ENCODE results near the gene MSH2.

MSH2 gene

GRCh38 chr2:47519604-47520301 is 116.8 kb downstream of the MSH2 start:
- intact Hi-C loops (cut with DNase I) = loop anchor here (10.0 kb wide), 1 partner anchor 245 kb away; no protein-coding TSS in a partner anchor

GRCh38 chr2:47520302-47520630 is 117.3 kb downstream of the MSH2 start:
- intact Hi-C loops (cut with DNase I) = loop anchor here (10.0 kb wide), 1 partner anchor 245 kb away; no protein-coding TSS in a partner anchor
- peak in 6 of 42 donors; percentile 16 to 49 (median 22) for DNase-seq

More at GRCh38 chr2:47519604-47520301, 116.8 kb downstream of the MSH2 start:
- DNase-seq = peak in 7 of 42 donors; percentile 15 to 44 (median 24)

- intact Hi-C loops (cut with DNase I) = loop anchor here (10.0 kb wide), 1 partner anchor 244 kb away; no protein-coding TSS in a partner anchor
- DNase-seq = peak; percentile 49 to 90 (median 75)
Measured at GRCh38 chr2:47520825-47521665, 118.1 kb downstream of the MSH2 start.

- intact Hi-C loops (cut with DNase I) = loop anchor here (10.0 kb wide), 1 partner anchor 243 kb away; no protein-coding TSS in a partner anchor
- no peak for DNase-seq
Measured at GRCh38 chr2:47521666-47522285, 118.8 kb downstream of the MSH2 start.

- no peak for DNase-seq
- intact Hi-C loops (cut with DNase I) = loop anchor here (10.0 kb wide), 1 partner anchor 240 kb away; no protein-coding TSS in a partner anchor
Measured at GRCh38 chr2:47525167-47525566, 122.2 kb downstream of the MSH2 start.

GRCh38 chr2:47528455-47528854 is 125.5 kb downstream of the MSH2 start:
- intact Hi-C loops (cut with DNase I) = loop anchor here (10.0 kb wide), 1 partner anchor 236 kb away; no protein-coding TSS in a partner anchor
- DNase-seq = no peak

GRCh38 chr2:47528874-47529273 is 125.9 kb downstream of the MSH2 start:
- intact Hi-C loops (cut with DNase I) = loop anchor here (10.0 kb wide), 1 partner anchor 236 kb away; no protein-coding TSS in a partner anchor
- DNase-seq = no peak

GRCh38 chr2:47530105-47530760 is 127.3 kb downstream of the MSH2 start:
- no peak for DNase-seq
- intact Hi-C loops (cut with DNase I) = no loop called here

GRCh38 chr2:47531378-47532042 is 128.6 kb downstream of the MSH2 start:
- no peak for DNase-seq
- intact Hi-C loops (cut with DNase I) = no loop called here

All from head of caudate nucleus (tissue), 42 donors.